H1 (cell line): ENCODE data around the gene TLNRD1. TPM values are rescaled to one million over a fixed set of nuclear protein-coding genes. Genes with fewer than 3 reads are reported as not detected.

Experiments
- EZH2 ChIP-seq: fragments of 200-600 bp; sonication (generic); IDR thresholded peaks from 2 replicates; pipeline ENCODE4 v1.7.1; 2012; ENCODE audit warnings: low read depth, mild to moderate bottlenecking, moderate library complexity, low read length, inconsistent platforms; ENCODE audit not compliant: severe bottlenecking
- TAF7 ChIP-seq: optimal IDR thresholded peaks from 2 replicates; pipeline ENCODE3; 2011; ENCODE audit warnings: low read depth, mild to moderate bottlenecking, inconsistent platforms, low read length, moderate library complexity, borderline replicate concordance
- polyA plus RNA-seq, 7 experiments: library from polyadenylated mRNA; depleted of rRNA in 3 of 7; stranded (reverse) in 5 of 7; unstranded in 2 of 7; fragments of >200 nt in 5 of 7; fragments of 200-250 nt in 2 of 7; gene quantifications; 1 replicate in 5 of 7; 2 replicates in 1 of 7; 4 replicates in 1 of 7; pipeline versions ENCODE4 v1.2.1 to v1.2.3, GENCODE V29; 2011 to 2013; ENCODE audit warnings: missing spikeins in 2 of 7, mixed read lengths in 2 of 7
- total RNA-seq: library from RNA; stranded (reverse); fragmentation: NEBNext Ultra II Directional; extraction: Animal tissue kit (Norgen Biotek cat#: 25700); gene quantifications from 2 replicates; pipeline ENCODE4 v1.2.1, GENCODE V29; 2021

Gene TLNRD1
- total and polyA plus RNA-seq, 2 of the 8 experiments (the other 6 are each of a cell fraction or from before 2014, with no cell fraction given) = 12.2 to 20.5 TPM

- TF ChIP-seq TAF7 (no peak), EZH2 (no peak)
Measured at GRCh38 chr15:80982839-80983238, 17.9 kb upstream of the TLNRD1 start (continued).
